HG03280 (cell line): Measurements from ENCODE around the gene CLSTN1.

Experiments
- ATAC-seq: cut with Tn5 transposase; IDR thresholded peaks from one replicate; pipeline ENCODE4 v1.9.1; 2021; ENCODE audit warnings: mild to moderate bottlenecking, moderate library complexity; ENCODE audit not compliant: unreplicated experiment

CLSTN1 gene

GRCh38 chr1:9732123-9732971 lies 91.4 kb downstream of the CLSTN1 start:
- ATAC-seq, result no peak

- ATAC-seq, result no peak
These were observed 92.2 kb downstream of the CLSTN1 start for GRCh38 chr1:9731561-9731960.

- ATAC-seq, result no peak
These were observed 92.7 kb downstream of the CLSTN1 start for GRCh38 chr1:9731051-9731537.

- no peak for ATAC-seq
These were observed 93.5 kb downstream of the CLSTN1 start for GRCh38 chr1:9730096-9730901.

- no peak for ATAC-seq
These were observed 94.2 kb downstream of the CLSTN1 start for GRCh38 chr1:9729523-9729922.

- ATAC-seq, result no peak
These were observed 95.1 kb downstream of the CLSTN1 start for GRCh38 chr1:9728451-9729295.

- no peak for ATAC-seq
These were observed 96.7 kb downstream of the CLSTN1 start for GRCh38 chr1:9726905-9727595.

- no peak for ATAC-seq
These were observed 97.4 kb downstream of the CLSTN1 start for GRCh38 chr1:9726406-9726805.

GRCh38 chr1:9724706-9725476 lies 98.9 kb downstream of the CLSTN1 start:
- peak; percentile 57 for ATAC-seq

- no peak for ATAC-seq
These were observed 99.8 kb downstream of the CLSTN1 start for GRCh38 chr1:9723926-9724325.

- ATAC-seq, result no peak
These were observed 100.5 kb downstream of the CLSTN1 start for GRCh38 chr1:9723068-9723805.

GRCh38 chr1:9722378-9722749 lies 101.4 kb downstream of the CLSTN1 start:
- no peak for ATAC-seq

GRCh38 chr1:9721606-9722377 lies 102.0 kb downstream of the CLSTN1 start:
- no peak for ATAC-seq

- ATAC-seq, result no peak
These were observed 102.8 kb downstream of the CLSTN1 start for GRCh38 chr1:9720785-9721605.

GRCh38 chr1:9719978-9720722 lies 103.6 kb downstream of the CLSTN1 start:
- ATAC-seq, result no peak

- no peak for ATAC-seq
These were observed 105.6 kb downstream of the CLSTN1 start for GRCh38 chr1:9718006-9718680.
